Measurements from ENCODE around the gene PTTG1. TPM values are rescaled to one million over a fixed set of nuclear protein-coding genes. Genes with fewer than 3 reads are reported as not detected.
A peak's percentile ranks its signal among the peaks of the same experiment; 100 is the strongest.

PTTG1 gene
- total RNA-seq, 1 donor from 2014 or later: 36.9 TPM

- TF ChIP-seq CTCF (IDR thresholded peaks at IDR 0.05; ENCODE audit: insufficient read depth, low read length, severe bottlenecking): no peak
- Histone ChIP-seq H3K4me3 (ENCODE audit: low read depth, low read length) (no peak overlapping the region), H3K36me3 (ENCODE audit: control insufficient read depth, insufficient read depth, low read length) (no peaks in the 10 kb centered on the region), H3K27me3 (ENCODE audit: control insufficient read depth, insufficient read depth, low read length) (no peaks in the 10 kb centered on the region)
- FAIRE-seq (no peak), DNase-seq (ENCODE audit: low read depth) (no peak)
These were observed 41.6 kb downstream of the PTTG1 start for GRCh38 chr5:160463227-160463626.

- FAIRE-seq (no peak), DNase-seq (ENCODE audit: low read depth) (peak; percentile 86)
- H3K27me3 ChIP-seq (ENCODE audit: control insufficient read depth, insufficient read depth, low read length): no peaks in the 10 kb centered on the region
- H3K4me3 ChIP-seq (ENCODE audit: low read depth, low read length): no peak overlapping the region
- H3K36me3 ChIP-seq (ENCODE audit: control insufficient read depth, insufficient read depth, low read length): no peaks in the 10 kb centered on the region
- no peak for TF ChIP-seq CTCF (IDR thresholded peaks at IDR 0.05; ENCODE audit: insufficient read depth, low read length, severe bottlenecking)
These were observed 42.2 kb downstream of the PTTG1 start for GRCh38 chr5:160463740-160464465.

- no peak for DNase-seq (ENCODE audit: low read depth)
- no peak for TF ChIP-seq CTCF (IDR thresholded peaks at IDR 0.05; ENCODE audit: insufficient read depth, low read length, severe bottlenecking)
- Histone ChIP-seq H3K27me3 (ENCODE audit: control insufficient read depth, insufficient read depth, low read length) (no peaks in the 10 kb centered on the region), H3K36me3 (ENCODE audit: control insufficient read depth, insufficient read depth, low read length) (no peaks in the 10 kb centered on the region), H3K4me3 (ENCODE audit: low read depth, low read length) (no peak overlapping the region)
- FAIRE-seq: no peak
These were observed 42.8 kb downstream of the PTTG1 start for GRCh38 chr5:160464466-160464797.

GRCh38 chr5:160466116-160466515 is 44.5 kb downstream of the PTTG1 start:
- Histone ChIP-seq H3K36me3 (ENCODE audit: control insufficient read depth, insufficient read depth, low read length) (no peaks in the 10 kb centered on the region), H3K27me3 (ENCODE audit: control insufficient read depth, insufficient read depth, low read length) (no peaks in the 10 kb centered on the region), H3K4me3 (ENCODE audit: low read depth, low read length) (no peak overlapping the region)
- no peak for TF ChIP-seq CTCF (IDR thresholded peaks at IDR 0.05; ENCODE audit: insufficient read depth, low read length, severe bottlenecking)
- FAIRE-seq: no peak
- no peak for DNase-seq (ENCODE audit: low read depth)

- DNase-seq (ENCODE audit: low read depth) (no peak), FAIRE-seq (no peak)
- TF ChIP-seq CTCF (IDR thresholded peaks at IDR 0.05; ENCODE audit: insufficient read depth, low read length, severe bottlenecking): no peak
- H3K4me3 ChIP-seq (ENCODE audit: low read depth, low read length): no peak overlapping the region
- no peaks in the 10 kb centered on the region for H3K27me3 ChIP-seq (ENCODE audit: control insufficient read depth, insufficient read depth, low read length)
- no peaks in the 10 kb centered on the region for H3K36me3 ChIP-seq (ENCODE audit: control insufficient read depth, insufficient read depth, low read length)
These were observed 45.4 kb downstream of the PTTG1 start for GRCh38 chr5:160466889-160467554.

Measured in bronchial epithelial cell (primary cell).